HG03025 (cell line): Measurements from ENCODE around the gene HS3ST5.
"Not testable (repeated sequence)": the region's sequence is repeated elsewhere in the genome, so short reads cannot be mapped to it uniquely, and the experiment has no call there.

Experiments used
- ATAC-seq: cut with Tn5 transposase; IDR thresholded peaks from one replicate; pipeline ENCODE4 v1.9.1; 2021; ENCODE audit warnings: mild to moderate bottlenecking, moderate library complexity; ENCODE audit not compliant: unreplicated experiment, low FRiP score

HS3ST5 gene

DNA sequence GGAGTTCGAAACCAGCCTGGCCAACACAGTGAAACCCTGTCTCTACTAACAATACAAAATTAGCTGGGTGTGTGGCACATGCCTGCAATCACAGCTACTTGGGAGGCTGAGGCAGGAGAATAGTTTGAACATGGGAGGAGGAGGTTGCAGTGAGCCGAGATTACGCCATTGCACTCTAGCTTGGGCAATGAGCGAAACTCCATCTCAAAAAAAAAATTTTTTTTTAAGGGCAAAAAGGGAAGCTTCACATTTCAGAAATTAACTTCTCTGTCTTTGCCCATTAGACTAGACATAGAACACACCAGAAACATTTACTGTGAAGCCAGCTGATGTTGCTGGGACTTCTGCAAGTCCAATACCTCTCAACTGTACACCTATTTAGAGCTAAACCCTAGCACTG, 281.1 kb downstream of the HS3ST5 start:
- ATAC-seq = no peak

DNA sequence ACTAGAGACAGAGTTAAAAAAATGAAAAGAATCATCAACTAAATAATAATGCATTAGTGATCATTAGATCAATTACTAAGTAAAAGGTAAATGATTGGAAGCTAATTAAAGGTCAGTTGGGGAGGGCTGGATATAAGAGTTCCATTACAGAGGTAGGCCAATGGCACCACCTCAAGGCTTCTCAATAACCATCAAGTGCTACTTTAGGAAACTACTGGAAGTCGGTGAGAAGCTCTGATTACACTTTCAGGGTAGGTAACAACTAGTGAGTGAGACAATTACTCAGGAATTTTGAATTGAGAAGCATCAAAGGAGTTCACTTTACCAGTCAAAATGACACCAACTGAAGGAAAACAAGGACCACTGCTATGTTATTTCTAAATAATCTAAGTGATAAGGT, 281.7 kb downstream of the HS3ST5 start:
- ATAC-seq = no peak

DNA sequence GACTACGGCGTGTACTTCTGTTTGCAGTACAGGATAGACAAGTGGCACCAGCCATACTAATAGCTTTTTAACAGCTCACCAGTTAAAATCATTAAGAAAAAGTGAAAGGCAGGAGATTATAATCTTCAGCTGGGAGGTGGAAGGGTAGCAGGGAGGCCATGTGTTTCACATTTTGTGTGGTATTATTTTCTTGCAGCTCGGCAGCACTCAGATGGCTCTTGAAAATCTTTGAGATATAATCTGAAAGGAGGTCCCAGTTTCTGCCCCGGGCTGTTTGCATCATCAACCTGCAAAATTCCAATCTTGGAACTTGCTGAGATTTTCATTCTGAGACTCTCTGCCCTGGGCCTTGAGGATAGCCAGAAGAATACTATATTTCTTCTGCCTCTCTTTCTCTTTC, 284.4 kb downstream of the HS3ST5 start:
- no peak for ATAC-seq

DNA sequence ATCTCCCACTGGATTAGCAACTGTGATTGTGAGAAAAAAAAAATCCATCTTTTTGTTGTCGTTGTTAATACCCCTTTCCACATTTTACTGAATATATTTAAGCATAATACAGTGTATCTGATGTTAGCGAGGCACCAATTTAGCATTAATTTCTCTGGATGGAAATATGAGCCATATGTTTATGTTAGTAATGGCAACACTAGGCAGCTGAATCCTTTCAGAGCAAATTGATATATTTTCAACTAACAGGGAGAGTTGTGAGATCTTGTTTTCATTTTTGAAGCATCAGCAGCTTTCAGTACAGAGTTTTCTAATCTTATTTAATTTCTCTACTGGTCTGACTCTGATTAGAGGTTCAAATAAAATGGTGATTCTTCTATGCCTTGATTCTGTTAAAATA, 287.1 kb downstream of the HS3ST5 start:
- no peak for ATAC-seq

DNA sequence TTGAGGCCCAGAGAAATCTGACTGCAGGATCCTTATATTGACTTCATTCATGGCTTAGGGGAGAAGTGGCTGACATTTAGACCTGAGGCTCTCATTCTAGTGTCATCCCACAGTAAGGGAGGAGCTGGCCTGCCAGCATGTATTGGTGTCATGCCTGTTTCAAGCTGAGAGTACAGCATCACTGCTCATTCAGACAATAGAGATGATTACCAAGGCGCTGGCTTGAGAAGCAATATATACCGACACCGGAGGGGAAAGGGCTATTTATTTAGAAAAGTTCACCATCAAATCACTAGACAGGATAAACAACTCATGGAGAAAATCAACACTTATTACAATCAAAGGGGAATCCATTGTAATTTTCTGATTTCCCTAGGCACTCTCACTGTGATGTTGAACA, 287.5 kb downstream of the HS3ST5 start:
- no peak for ATAC-seq

DNA sequence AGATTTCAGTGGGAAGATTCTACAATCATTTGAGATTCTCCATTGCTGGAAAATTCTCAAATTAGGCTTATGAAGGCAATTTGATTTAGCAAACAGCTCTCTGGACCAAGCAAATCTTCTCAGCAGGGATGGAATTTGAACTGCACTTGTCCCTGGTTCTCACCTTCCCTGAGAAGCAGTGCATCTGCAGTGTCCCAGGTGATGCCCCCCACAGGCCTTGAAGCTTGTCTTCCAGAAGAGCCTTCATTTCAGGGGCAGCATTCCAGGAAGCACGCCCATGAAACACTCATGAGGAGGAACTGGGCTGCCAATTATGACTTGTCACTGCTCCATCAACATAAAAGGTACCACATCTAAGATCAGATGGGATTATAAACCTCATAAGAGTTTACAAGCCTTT, 289.0 kb downstream of the HS3ST5 start:
- no peak for ATAC-seq

DNA sequence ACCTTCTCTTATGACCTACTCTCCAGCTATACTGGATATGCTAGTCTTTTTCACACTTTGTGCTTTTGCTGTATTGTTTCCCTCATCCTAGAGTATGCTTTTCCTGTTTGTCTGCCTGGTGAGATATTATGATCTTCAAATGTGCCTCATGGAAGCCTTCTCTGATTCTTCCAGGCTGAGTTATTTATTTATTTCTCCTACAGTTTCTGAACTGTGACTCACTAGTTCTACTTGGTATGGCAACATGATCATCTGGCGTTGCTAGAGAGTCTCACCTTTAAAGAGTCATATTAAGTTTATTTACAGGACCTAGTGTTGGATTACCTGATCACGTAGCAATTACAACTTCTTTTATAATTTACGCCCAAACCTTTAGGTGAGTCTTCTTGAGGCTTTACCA, 290.7 kb downstream of the HS3ST5 start:
- ATAC-seq = no peak

DNA sequence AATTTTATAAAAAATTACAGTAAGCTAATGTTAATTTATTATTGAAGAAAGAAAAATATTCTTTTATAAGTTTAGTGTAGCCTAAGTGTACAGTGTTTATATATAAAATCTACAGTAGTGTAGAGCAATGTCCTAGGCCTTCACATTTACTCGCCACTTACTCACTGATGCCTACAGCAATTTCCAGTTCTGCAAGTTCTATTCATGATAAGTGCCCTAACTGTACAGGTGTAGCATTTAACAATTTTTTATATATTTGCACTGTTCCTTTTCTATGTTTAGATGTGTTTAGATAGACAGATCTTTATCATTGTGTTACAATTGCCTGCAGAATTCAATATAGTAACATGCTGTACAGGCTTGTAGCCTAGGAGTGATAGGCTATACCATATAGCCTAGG, 291.8 kb downstream of the HS3ST5 start:
- no peak for ATAC-seq

DNA sequence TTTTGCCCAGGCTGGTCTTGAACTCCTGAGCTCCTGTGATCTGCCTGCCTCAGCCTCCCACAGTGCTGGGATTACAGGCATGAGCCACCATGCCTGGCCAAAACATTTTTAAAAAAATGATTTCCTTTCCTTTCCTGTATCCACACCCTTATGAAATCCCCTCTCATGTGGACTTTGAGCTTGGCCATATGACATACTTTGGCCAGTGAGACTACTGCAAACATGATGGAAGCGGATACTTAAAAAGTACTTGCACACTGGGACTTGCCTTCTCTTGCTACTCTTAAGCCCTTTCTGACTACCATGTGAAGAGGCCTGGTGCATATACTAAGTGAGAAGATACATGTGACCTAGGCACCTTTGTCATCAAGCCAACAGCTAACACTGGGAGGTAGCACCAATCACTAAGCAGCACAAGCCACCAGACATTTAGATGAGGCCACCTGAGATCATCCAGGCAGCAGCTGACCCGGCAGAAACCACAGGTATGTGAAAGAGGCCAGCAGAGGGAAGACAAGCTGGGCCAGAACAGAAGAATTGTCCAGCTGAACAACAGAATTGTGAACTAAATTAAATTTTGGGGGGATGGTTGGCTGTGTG, 293.4 kb downstream of the HS3ST5 start:
- no peak for ATAC-seq

DNA sequence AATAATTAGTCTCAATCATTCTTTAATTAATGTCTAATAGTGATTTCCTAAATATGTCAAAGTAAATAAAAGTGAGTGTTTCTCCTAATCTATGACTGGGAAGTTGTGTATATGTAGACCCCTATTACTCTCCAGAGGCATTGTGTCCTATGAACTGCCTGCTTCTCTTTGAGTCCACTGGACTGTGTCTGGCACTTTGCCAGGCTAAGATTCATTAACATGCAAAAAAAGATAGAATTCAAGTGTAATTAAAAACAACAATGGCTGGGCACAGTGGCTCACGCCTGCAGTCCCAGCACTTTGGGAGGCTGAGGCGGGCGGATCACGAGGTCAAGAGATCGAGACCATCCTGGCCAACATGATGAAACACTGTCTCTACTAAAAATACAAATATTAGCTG, 298.3 kb downstream of the HS3ST5 start:
- ATAC-seq = not testable (repeated sequence)

DNA sequence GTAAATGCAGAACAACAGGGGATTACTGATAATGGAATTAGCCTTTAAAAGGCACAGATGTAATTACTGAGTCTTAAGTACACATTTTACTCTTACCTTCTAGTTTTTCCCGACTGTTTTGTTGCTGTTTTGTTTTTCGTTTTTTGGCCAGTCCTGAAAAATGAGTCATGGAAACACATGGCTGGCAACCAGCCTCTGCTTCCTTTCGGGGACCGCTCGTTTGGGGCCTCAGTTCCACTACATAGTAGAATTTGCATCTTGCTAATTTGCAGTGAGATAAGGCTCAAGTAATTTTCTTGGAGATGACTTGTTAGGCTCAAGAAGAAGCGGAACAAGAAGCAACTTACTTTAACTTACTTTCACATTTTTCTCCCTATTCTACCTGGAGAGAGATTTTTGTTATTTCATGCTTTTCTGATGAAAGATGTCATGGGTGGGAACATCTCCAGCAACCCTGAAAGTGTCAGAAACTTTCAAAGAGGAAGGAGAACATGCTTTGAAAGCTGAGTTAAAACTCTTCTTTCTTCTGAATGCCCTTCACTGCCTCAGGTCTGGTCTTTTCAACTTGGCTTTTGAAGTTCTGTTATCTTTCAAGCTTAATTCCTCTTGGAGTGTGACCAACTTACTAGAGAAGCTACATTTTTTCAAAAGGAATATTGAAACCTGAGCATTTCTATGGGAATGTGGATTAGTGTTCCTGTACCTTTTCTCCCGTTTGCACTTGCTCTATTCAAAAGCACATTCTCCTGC, 300.4 kb downstream of the HS3ST5 start:
- ATAC-seq = peak; percentile 67

DNA sequence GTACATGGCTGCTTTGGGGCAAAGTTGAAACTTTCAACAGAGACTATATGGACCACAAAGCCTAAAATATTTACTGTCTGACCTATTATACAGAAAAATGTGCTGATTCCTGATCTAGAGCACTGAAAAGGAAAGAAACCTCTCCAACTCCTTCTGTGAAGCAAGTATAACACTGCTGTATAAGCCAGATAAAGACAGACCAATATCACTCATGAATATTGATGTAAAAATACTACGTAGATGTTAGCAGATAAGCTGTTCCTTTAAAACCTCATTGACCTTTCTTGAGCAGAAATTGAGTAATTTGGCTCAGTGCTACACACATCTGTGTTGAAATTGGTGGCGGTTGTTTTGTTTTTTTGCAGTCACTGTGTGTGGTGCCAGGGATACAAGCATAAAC, 302.0 kb downstream of the HS3ST5 start:
- no peak for ATAC-seq

DNA sequence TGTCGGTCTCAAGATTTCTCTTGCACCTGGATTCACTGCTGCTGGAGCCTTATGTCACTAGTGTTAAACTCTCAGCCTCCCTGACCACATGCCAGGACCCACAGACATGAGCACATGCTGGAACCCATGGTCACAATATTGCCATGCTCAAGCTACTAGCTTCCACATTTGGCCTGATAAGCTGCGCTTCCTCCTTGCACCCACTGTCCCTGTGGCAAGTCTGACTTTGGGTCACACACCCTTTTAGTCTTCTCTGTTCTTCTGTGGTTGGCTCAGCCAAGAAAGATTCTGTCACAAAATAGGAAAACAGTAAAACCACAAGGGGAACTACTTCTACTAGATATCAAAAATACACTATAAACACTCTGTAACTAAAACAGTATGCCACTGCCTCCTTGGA, 303.0 kb downstream of the HS3ST5 start:
- no peak for ATAC-seq

DNA sequence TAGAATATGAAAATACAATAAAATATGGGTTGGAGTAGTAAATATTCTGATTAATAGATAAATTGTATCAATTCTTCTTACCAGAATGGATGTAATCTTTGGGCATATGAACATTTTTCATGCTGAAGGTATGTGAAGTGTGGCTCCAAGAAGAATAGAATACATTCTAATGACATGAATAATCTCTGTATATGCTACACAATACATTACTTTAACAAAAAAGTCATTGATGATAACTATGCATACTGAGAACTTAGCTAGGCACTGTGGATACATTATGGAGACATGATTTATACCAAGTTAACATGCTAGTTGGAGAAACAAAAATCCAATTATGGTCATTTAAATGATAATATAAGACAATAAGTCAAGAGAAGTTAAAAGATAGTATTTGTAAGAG, 309.2 kb downstream of the HS3ST5 start:
- ATAC-seq = no peak

DNA sequence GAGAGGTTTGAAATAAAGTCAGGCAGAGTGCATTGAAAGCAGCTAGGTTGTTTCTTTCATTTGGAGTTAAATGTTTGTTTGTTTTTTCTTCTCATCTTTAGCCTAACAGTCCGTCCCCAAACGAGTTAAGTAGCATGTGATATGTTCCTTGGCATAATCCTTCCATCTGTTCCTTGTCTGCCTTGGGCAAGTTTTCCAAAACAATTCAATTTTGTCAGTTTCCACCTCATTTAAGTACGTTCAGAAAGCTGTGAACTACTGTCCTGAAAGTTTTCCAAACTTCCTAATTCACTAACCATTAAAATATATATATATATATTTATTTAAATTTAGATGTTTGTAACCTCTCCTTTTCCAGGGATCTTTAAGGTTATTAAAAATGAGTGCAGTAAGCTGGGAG, 310.1 kb downstream of the HS3ST5 start:
- ATAC-seq = no peak

DNA sequence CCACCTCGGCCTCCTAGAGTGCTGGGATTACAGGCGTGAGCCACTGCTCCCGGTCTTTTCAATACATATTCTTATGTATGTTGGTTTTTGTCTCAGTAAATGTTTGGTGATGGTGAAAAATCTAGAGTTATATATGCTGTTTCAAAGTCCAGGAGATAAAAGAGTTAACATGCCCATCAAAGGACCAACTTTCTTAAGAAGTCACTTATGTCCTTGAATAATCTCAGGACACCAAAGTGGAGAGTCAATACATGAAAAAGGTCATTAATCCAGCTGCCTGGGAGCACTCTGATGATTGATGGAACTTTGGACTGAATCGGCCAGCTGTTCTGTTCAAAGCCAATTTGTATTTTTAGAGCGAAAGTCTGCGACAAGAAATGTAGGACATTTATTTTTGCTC, 312.1 kb downstream of the HS3ST5 start:
- no peak for ATAC-seq

DNA sequence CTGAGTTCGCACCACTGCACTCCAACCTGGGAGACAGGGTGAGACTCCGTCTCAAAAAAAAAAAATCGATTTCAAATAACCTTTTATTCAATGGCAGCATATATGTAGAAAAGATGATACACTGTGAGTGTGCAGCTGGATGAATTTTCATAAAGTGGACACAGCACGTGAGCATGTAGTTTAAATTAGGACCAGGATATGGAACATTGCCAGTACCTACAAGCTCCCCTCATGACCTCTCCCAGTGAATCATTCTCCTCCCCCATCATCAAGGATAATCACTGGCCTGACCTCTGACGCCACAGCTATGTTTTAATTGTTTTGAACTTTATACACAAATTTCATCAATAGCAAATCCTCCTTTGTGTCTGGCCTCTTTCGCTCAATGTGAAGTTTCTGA, 318.1 kb downstream of the HS3ST5 start:
- no peak for ATAC-seq

DNA sequence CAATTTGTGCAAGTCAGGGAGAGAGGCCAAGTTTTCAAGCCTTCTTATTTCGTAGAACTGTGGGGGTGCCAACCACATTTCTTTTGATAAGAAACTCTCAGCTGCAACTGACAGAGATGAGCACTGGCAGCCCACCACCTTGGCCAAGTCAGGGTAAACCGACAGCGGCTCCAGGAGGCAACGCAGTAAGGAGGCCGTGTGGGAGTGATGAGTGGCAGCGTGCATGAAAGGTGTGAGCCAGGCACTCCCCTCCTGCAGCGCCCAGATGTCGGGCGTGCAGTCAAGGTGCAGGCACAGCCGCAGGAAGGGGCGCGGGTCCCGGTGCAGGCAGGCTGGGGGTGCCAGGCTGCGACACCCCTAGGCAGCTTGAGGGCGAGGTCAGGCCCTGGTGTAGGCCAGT, 322.6 kb downstream of the HS3ST5 start:
- no peak for ATAC-seq

DNA sequence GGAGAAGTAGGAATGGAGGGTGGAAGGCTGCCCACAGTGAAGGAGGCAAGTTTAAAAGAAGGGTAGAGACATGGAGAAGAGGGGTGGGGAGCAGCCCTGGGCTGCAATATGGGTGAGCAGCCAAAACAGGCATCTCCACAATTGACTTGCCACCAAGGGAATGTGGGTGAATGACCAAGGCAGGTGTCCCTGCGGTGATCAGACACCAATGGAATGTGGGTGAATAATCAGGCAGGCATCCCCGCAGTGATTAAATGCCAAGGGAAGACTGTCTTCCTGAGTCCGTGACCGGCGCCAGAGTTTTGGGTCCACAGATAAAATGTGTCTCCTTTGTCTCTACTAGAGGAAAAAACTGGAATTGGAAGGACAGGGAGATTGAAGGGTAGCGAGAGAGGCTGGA, 325.7 kb downstream of the HS3ST5 start:
- ATAC-seq = not testable (repeated sequence)

DNA sequence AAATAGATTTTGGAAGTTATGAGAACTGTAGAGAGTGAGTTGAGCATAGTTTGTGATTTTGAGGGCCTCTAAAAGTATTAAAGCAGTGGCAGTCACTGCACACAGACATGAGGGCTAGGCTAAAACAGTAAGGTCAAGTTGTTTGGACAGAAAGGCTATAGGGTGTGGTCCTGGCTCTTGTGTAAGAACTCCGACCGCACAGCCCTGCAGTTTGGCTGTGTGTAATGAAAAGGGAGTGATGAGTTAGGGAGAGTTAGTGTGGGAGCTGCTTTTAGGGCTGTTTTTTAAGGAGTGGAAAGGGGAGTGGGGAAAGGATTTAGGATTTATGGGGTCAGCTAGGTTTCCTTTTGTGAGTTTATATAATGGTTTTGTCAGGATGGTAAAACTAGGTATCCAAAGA, 328.7 kb downstream of the HS3ST5 start:
- not testable (repeated sequence) for ATAC-seq

DNA sequence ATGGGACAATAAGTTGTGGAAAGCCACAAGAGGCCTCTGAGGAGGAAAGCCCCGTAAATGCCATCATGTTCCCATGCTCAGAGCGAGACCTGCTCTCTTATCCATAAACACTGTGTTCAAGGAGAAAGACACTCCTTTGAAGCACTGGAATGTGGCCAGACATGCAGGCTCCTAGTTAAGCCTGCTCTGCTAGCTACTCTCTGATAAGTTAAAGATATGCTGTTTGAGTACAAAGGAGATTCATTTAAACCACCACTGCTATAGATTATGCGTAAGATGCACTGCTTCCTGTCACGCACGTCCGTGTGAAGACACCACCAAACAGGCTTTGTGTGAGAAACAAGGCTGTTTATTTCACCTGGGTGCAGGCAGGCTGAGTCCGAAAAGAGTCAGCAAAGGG, 331.3 kb downstream of the HS3ST5 start:
- ATAC-seq = not testable (repeated sequence)

DNA sequence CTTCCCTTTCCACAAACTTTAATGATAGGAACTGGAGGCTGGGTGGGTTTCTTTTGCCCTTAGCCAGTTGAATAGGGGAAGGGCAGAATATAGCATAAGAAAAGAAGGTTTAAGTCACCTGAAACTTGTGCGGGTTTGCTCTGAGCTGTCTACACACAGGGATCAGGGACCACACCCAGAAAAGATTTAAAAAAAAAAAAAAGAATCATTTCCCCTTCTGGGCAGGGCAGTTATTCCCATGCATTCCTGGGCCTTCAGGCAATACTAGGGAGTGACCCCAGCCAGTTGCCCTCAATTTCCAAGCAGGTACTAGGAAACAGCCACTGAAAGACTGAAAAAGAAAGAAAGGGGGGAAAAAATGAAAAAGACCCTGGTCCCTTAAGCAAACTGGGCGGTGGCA, 332.3 kb downstream of the HS3ST5 start:
- ATAC-seq = no peak
